HEK293 (cell line): ENCODE data around the gene PAF1.

Experiments used
- CTCF ChIP-seq: fragments of 450-650 bp; formaldehyde crosslinking; IDR thresholded peaks from 2 replicates; pipeline ENCODE4 v1.5.1; 2016; ENCODE audit warnings: missing biosample characterization, missing genetic modification characterization
- GLIS2 ChIP-seq: fragments of 450-650 bp; formaldehyde crosslinking; IDR thresholded peaks from 2 replicates; pipeline ENCODE4 v1.5.1; 2016; ENCODE audit warnings: missing biosample characterization, missing genetic modification characterization
- HIC1 ChIP-seq: fragments of 450-650 bp; formaldehyde crosslinking; IDR thresholded peaks from 2 replicates; pipeline ENCODE4 v1.5.1; 2016; ENCODE audit warnings: missing biosample characterization, missing genetic modification characterization
- SALL2 ChIP-seq: fragments of 450-650 bp; formaldehyde crosslinking; IDR thresholded peaks from 2 replicates; pipeline ENCODE4 v1.5.0; 2017; ENCODE audit warnings: missing biosample characterization, mild to moderate bottlenecking, missing genetic modification characterization, borderline replicate concordance
- SP2 ChIP-seq: fragments of 450-650 bp; formaldehyde crosslinking; IDR thresholded peaks from 2 replicates; pipeline ENCODE4 v1.5.1; 2016; ENCODE audit warnings: missing biosample characterization, missing genetic modification characterization
- SP7 ChIP-seq: fragments of 450-650 bp; formaldehyde crosslinking; IDR thresholded peaks from 2 replicates; pipeline ENCODE4 v1.5.1; 2016; ENCODE audit warnings: missing biosample characterization, missing genetic modification characterization
- ZBTB48 ChIP-seq: fragments of 450-650 bp; formaldehyde crosslinking; IDR thresholded peaks from 2 replicates; pipeline ENCODE4 v1.5.1; 2016; ENCODE audit warnings: missing biosample characterization, missing genetic modification characterization
- ZNF132 ChIP-seq: fragments of 450-650 bp; formaldehyde crosslinking; IDR thresholded peaks from 2 replicates; pipeline ENCODE4 v1.5.1; 2017; ENCODE audit warnings: missing biosample characterization, missing genetic modification characterization, borderline replicate concordance
- ZNF266 ChIP-seq: fragments of 450-650 bp; formaldehyde crosslinking; IDR thresholded peaks from 2 replicates; pipeline ENCODE4 v1.5.1; 2016; ENCODE audit warnings: missing biosample characterization, missing genetic modification characterization, low read depth
- ZNF274 ChIP-seq, 2 experiments: fragments of 200-500 bp in 1 of 2; fragments of 450-650 bp in 1 of 2; sonication (Bioruptor generic) in 1 of 2; formaldehyde crosslinking in 1 of 2; IDR thresholded peaks; 2 replicates each; pipeline versions ENCODE4 v1.5.1 to v1.6.1; 2014 to 2016; ENCODE audit warnings: borderline replicate concordance in 1 of 2, inconsistent platforms in 1 of 2, low read length in 1 of 2, missing biosample characterization in 1 of 2, missing genetic modification characterization in 1 of 2
- ZNF366 ChIP-seq: fragments of 450-650 bp; formaldehyde crosslinking; conservative IDR thresholded peaks from 2 replicates; pipeline ENCODE4 v1.5.1; 2016; ENCODE audit warnings: missing biosample characterization, missing genetic modification characterization
- ZNF391 ChIP-seq: fragments of 450-650 bp; formaldehyde crosslinking; IDR thresholded peaks from 2 replicates; pipeline ENCODE4 v1.5.1; 2016; ENCODE audit warnings: low read depth, missing biosample characterization, missing genetic modification characterization, borderline replicate concordance
- ZNF398 ChIP-seq: fragments of 450-650 bp; formaldehyde crosslinking; IDR thresholded peaks from 2 replicates; pipeline ENCODE4 v1.5.1; 2017; ENCODE audit warnings: missing biosample characterization, missing genetic modification characterization
- ZNF416 ChIP-seq: fragments of 450-650 bp; formaldehyde crosslinking; IDR thresholded peaks from 2 replicates; pipeline ENCODE4 v1.5.1; 2016; ENCODE audit warnings: missing biosample characterization, missing genetic modification characterization
- ZNF449 ChIP-seq: fragments of 450-650 bp; formaldehyde crosslinking; IDR thresholded peaks from 2 replicates; pipeline ENCODE4 v1.5.1; 2017; ENCODE audit warnings: missing biosample characterization, mild to moderate bottlenecking, missing genetic modification characterization, moderate library complexity
- ZNF488 ChIP-seq: fragments of 450-650 bp; formaldehyde crosslinking; IDR thresholded peaks from 2 replicates; pipeline ENCODE4 v1.5.1; 2016; ENCODE audit warnings: missing biosample characterization, missing genetic modification characterization
- ZNF544 ChIP-seq: fragments of 450-650 bp; formaldehyde crosslinking; IDR thresholded peaks from 2 replicates; pipeline ENCODE4 v1.5.0; 2017; ENCODE audit warnings: missing biosample characterization, missing genetic modification characterization
- ZNF645 ChIP-seq: fragments of 450-650 bp; formaldehyde crosslinking; IDR thresholded peaks from 2 replicates; pipeline ENCODE4; 2016; ENCODE audit warnings: missing biosample characterization, missing genetic modification characterization
- ZNF660 ChIP-seq: fragments of 450-650 bp; IDR thresholded peaks from 2 replicates; pipeline ENCODE4 v1.5.1; 2018; ENCODE audit warnings: missing biosample characterization, mild to moderate bottlenecking, missing genetic modification characterization
- ZNF777 ChIP-seq: fragments of 450-650 bp; formaldehyde crosslinking; IDR thresholded peaks from 2 replicates; pipeline ENCODE4 v1.5.1; 2017; ENCODE audit warnings: missing biosample characterization, missing genetic modification characterization, borderline replicate concordance

The PAF1 gene

GRCh38 chr19:39415111-39416046 is 24.5 kb upstream of the PAF1 start (continued):
- TF ChIP-seq ZNF488 (tag by site-specific recombination), result no peak
- no peak for TF ChIP-seq ZNF544 (tag by site-specific recombination)
- no peak for TF ChIP-seq ZNF645 (tag by site-specific recombination)
- no peak for TF ChIP-seq ZNF449 (tag by site-specific recombination)
- TF ChIP-seq ZNF366 (tag by site-specific recombination), result no peak
- TF ChIP-seq ZNF777 (tag by site-specific recombination), result no peak
- TF ChIP-seq GLIS2 (tag by site-specific recombination), result peak; percentile 48
- TF ChIP-seq SP2 (tag by site-specific recombination), result 0 out of 2 replicates have a peak, but pooled peaks have one; percentile 15
- TF ChIP-seq ZNF266 (tag by site-specific recombination), result no peak
- no peak for TF ChIP-seq ZNF274 (IDR thresholded peaks at IDR 0.05; ENCODE audit: low read length)
- no peak for TF ChIP-seq ZNF274 (tag by site-specific recombination; IDR thresholded peaks at IDR 0.05; ENCODE audit: borderline replicate concordance)
- TF ChIP-seq ZNF391 (tag by site-specific recombination), result no peak
- TF ChIP-seq ZBTB48 (tag by site-specific recombination), result 0 out of 2 replicates have a peak, but pooled peaks have one; percentile 17
- peak; percentile 61; the same call in 1 of the 2 replicates for TF ChIP-seq HIC1 (tag by site-specific recombination)
- peak; percentile 57 for TF ChIP-seq CTCF (tag by site-specific recombination)
- TF ChIP-seq SP7 (tag by site-specific recombination), result no peak
- no peak for TF ChIP-seq ZNF660 (tag by site-specific recombination)
- TF ChIP-seq SALL2, result no peak
- TF ChIP-seq ZNF132 (tag by site-specific recombination), result no peak
- no peak for TF ChIP-seq ZNF398 (tag by site-specific recombination)
- no peak for TF ChIP-seq ZNF416 (tag by site-specific recombination)
